ENCODE data around the gene FERD3L.
A peak's percentile ranks its signal among the peaks of the same experiment; 100 is the strongest.

FERD3L gene

GRCh38 chr7:19133886-19134285, 11.3 kb downstream of the FERD3L start:
- Histone ChIP-seq H3K4me3 (ENCODE audit: low read depth, low read length) (no peak overlapping the region), H3K27me3 (ENCODE audit: insufficient read depth, low read depth, severe bottlenecking) (no peaks in the 10 kb centered on the region), H3K9me3 (ENCODE audit: severe bottlenecking) (no peaks in the 10 kb centered on the region), H3K36me3 (no peaks in the 10 kb centered on the region), H3K27ac (no peak overlapping the region)
- no peak for DNase-seq
- TF ChIP-seq CTCF (IDR thresholded peaks at IDR 0.05; ENCODE audit: low read depth, low read length) = no peak

- Histone ChIP-seq H3K4me3 (ENCODE audit: low read depth, low read length) (no peak overlapping the region), H3K27ac (no peak overlapping the region), H3K36me3 (no peaks in the 10 kb centered on the region), H3K27me3 (ENCODE audit: insufficient read depth, low read depth, severe bottlenecking) (no peaks in the 10 kb centered on the region), H3K9me3 (ENCODE audit: severe bottlenecking) (no peaks in the 10 kb centered on the region)
- DNase-seq = no peak
- no peak for TF ChIP-seq CTCF (IDR thresholded peaks at IDR 0.05; ENCODE audit: low read depth, low read length)
Measured at GRCh38 chr7:19133390-19133789, 11.8 kb downstream of the FERD3L start.

- no peaks in the 10 kb centered on the region for H3K27me3 ChIP-seq (ENCODE audit: insufficient read depth, low read depth, severe bottlenecking)
- no peak for DNase-seq
- no peak overlapping the region for H3K4me3 ChIP-seq (ENCODE audit: low read depth, low read length)
- no peak overlapping the region for H3K27ac ChIP-seq
- TF ChIP-seq CTCF (IDR thresholded peaks at IDR 0.05; ENCODE audit: low read depth, low read length) = no peak
- H3K36me3 ChIP-seq = no peaks in the 10 kb centered on the region
- H3K9me3 ChIP-seq (ENCODE audit: severe bottlenecking) = no peaks in the 10 kb centered on the region
Measured at GRCh38 chr7:19128856-19129255, 16.4 kb downstream of the FERD3L start.

GRCh38 chr7:19121977-19122588, 23.1 kb downstream of the FERD3L start:
- Histone ChIP-seq H3K27me3 (ENCODE audit: insufficient read depth, low read depth, severe bottlenecking) (peaks cover 5% of the 10 kb centered on the region), H3K4me3 (ENCODE audit: low read depth, low read length) (no peak overlapping the region), H3K36me3 (no peaks in the 10 kb centered on the region), H3K9me3 (ENCODE audit: severe bottlenecking) (no peaks in the 10 kb centered on the region), H3K27ac (no peak overlapping the region)
- TF ChIP-seq CTCF (IDR thresholded peaks at IDR 0.05; ENCODE audit: low read depth, low read length) = peak; percentile 60
- no peak for DNase-seq

GRCh38 chr7:19119870-19120486, 25.2 kb downstream of the FERD3L start:
- Histone ChIP-seq H3K27ac (no peak overlapping the region), H3K4me3 (ENCODE audit: low read depth, low read length) (no peak overlapping the region), H3K9me3 (ENCODE audit: severe bottlenecking) (no peaks in the 10 kb centered on the region), H3K36me3 (no peaks in the 10 kb centered on the region), H3K27me3 (ENCODE audit: insufficient read depth, low read depth, severe bottlenecking) (peaks cover 5% of the 10 kb centered on the region)
- no peak for TF ChIP-seq CTCF (IDR thresholded peaks at IDR 0.05; ENCODE audit: low read depth, low read length)
- DNase-seq = no peak

- Histone ChIP-seq H3K4me3 (ENCODE audit: low read depth, low read length) (no peak overlapping the region), H3K27me3 (ENCODE audit: insufficient read depth, low read depth, severe bottlenecking) (peaks cover 5% of the 10 kb centered on the region), H3K9me3 (ENCODE audit: severe bottlenecking) (no peaks in the 10 kb centered on the region), H3K36me3 (no peaks in the 10 kb centered on the region), H3K27ac (no peak overlapping the region)
- DNase-seq = no peak
- no peak for TF ChIP-seq CTCF (IDR thresholded peaks at IDR 0.05; ENCODE audit: low read depth, low read length)
Measured at GRCh38 chr7:19119372-19119771, 25.8 kb downstream of the FERD3L start.
